Measurements from ENCODE around the gene TCF4. TPM values are rescaled to one million over a fixed set of nuclear protein-coding genes. Genes with fewer than 3 reads are reported as not detected.
A peak's percentile ranks its signal among the peaks of the same experiment; 100 is the strongest.

TCF4 gene
- 93.7 and 103 TPM in 2 replicates for total RNA-seq (2022)
- Bru-seq, nascent RNA, result percentile 87 among the genes with signal in this experiment
- BruChase-seq, experiment 1, labeled RNA remaining after a 2-hour chase, result percentile 76 among the genes with signal in this experiment
- BruChase-seq, experiment 2, labeled RNA remaining after a 6-hour chase, result percentile 66 among the genes with signal in this experiment
- long read RNA-seq, full-length matches to known transcripts, result 18 of 47 reads
- long read RNA-seq, partial matches to known transcripts, result 6 of 47 reads
- long read RNA-seq, other reads (novel, unspliced or antisense), result 23 of 47 reads

DNA sequence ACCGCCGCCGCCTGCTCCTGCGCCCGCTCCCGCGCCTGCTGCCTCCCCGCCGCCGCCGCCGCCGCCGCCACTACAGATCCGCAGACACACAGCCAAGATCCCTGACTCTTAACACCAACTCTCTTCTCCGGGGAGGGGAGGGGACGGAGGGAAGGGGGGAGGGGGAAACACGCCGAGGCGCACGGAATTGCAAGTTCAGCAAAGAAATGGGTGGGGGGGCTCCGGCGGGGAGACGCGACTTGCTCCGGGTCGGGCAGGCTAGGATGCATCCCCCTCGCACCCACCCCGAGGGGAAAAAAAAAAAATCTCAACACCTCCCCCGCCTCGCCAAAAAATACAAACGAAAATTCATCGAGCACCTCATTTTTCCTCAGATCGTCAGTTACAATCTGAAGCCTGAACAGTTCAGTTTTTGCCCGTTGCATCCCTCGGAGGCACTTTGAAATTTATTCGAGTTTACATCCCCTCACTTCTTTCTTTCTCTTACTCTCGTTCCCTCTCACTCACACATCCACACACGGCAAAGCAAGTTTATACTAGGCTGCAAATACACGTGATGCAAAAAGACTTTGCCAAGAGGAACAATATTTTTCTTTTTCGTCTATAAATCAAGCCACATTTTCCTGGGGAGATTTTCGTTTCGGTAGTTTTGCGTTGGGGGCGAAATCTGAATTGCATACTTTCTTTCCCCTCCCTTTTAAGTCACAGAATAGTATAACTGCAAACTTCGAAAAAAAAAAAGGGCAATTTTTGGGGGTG, at the start of gene TCF4:
TCF4 (minus strand) TSS at position 82 of the 759 bp plus-strand sequence. CDS start 1,076 bp downstream, outside the sequence.
- Histone ChIP-seq H3K4me1 (peaks cover under 1% of the 10 kb centered on the region; the same call in 1 of the 2 replicates), H3K36me3 (ENCODE audit: control insufficient read depth, insufficient read depth, low read length) (no peaks in the 10 kb centered on the region), H3K4me3 (ENCODE audit: low read depth, low read length) (peak within 1 kb of the TSS; percentile 63), H3K9me3 (no peaks in the 10 kb centered on the region), H3K27me3 (replicated peaks; ENCODE audit: control insufficient read depth, insufficient read depth, low read length) (no peaks in the 10 kb centered on the region)
- peak; percentile 38 to 48 for DNase-seq
- peak within 1 kb of the TSS; percentile 71 for H3K27ac Mint-ChIP-seq (ENCODE audit: unreplicated experiment)
- BruUV-seq (replicated peaks), result no TSS peak
- POLR2A ChIA-PET, result no interaction called here
- H3K9me3 Mint-ChIP-seq (ENCODE audit: unreplicated experiment), result no peaks in the 10 kb centered on the region
- intact Hi-C loops (cut with micrococcal nuclease; ENCODE audit: unreplicated experiment), result loop anchor here (10.0 kb wide), 1 partner anchor 173 kb away; no protein-coding TSS in a partner anchor
- H3K4me1 Mint-ChIP-seq (ENCODE audit: low read depth, unreplicated experiment), result peaks cover 14% of the 10 kb centered on the region
- H3K4me3 Mint-ChIP-seq (ENCODE audit: unreplicated experiment), result peak within 1 kb of the TSS; percentile 78
- CTCF ChIA-PET, result interaction anchor here (0.7 kb wide), 1 partner anchor 182 kb away, joined by 3 read pairs; no protein-coding TSS in a partner anchor
- peaks cover 9% of the 10 kb centered on the region for H3K36me3 Mint-ChIP-seq (ENCODE audit: insufficient read depth, unreplicated experiment)
- no peaks in the 10 kb centered on the region for H3K27me3 Mint-ChIP-seq (ENCODE audit: insufficient read depth, unreplicated experiment)
- no peak for TF ChIP-seq CTCF (IDR thresholded peaks at IDR 0.05; ENCODE audit: insufficient read depth in 1 of 2, low read depth in 1 of 2, low read length in 1 of 2, severe bottlenecking in 1 of 2, unreplicated experiment in 1 of 2)

- H3K4me1 ChIP-seq, result peaks cover 5% of the 10 kb centered on the region; the same call in 1 of the 2 replicates
- Mint-ChIP-seq H3K27ac (ENCODE audit: unreplicated experiment) (peak overlapping the region; percentile 74), H3K36me3 (ENCODE audit: insufficient read depth, unreplicated experiment) (no peaks in the 10 kb centered on the region), H3K27me3 (ENCODE audit: insufficient read depth, unreplicated experiment) (no peaks in the 10 kb centered on the region), H3K4me3 (ENCODE audit: unreplicated experiment) (peak overlapping the region; percentile 29), H3K9me3 (ENCODE audit: unreplicated experiment) (peaks cover 19% of the 10 kb centered on the region), H3K4me1 (ENCODE audit: low read depth, unreplicated experiment) (peaks cover 17% of the 10 kb centered on the region)
- intact Hi-C loops (cut with micrococcal nuclease; ENCODE audit: unreplicated experiment), result loop anchor here (10.0 kb wide), 1 partner anchor 108 kb away; no protein-coding TSS in a partner anchor
- BruUV-seq (replicated peaks), result no TSS peak
- DNase-seq, result peak; percentile 52 to 58
- no peaks in the 10 kb centered on the region for H3K9me3 ChIP-seq
- H3K36me3 ChIP-seq (ENCODE audit: control insufficient read depth, insufficient read depth, low read length), result no peaks in the 10 kb centered on the region
- CTCF ChIA-PET, result no interaction called here
- no peak overlapping the region for H3K4me3 ChIP-seq (ENCODE audit: low read depth, low read length)
- no peaks in the 10 kb centered on the region for H3K27me3 ChIP-seq (replicated peaks; ENCODE audit: control insufficient read depth, insufficient read depth, low read length)
- POLR2A ChIA-PET, result no interaction called here
- no peak for TF ChIP-seq CTCF (IDR thresholded peaks at IDR 0.05; ENCODE audit: insufficient read depth in 1 of 2, low read depth in 1 of 2, low read length in 1 of 2, severe bottlenecking in 1 of 2, unreplicated experiment in 1 of 2)
Measured at GRCh38 chr18:55637204-55637603, 49.2 kb upstream of the TCF4 start.

- Histone ChIP-seq H3K27me3 (replicated peaks; ENCODE audit: control insufficient read depth, insufficient read depth, low read length) (no peaks in the 10 kb centered on the region), H3K4me3 (ENCODE audit: low read depth, low read length) (no peak overlapping the region), H3K9me3 (no peaks in the 10 kb centered on the region), H3K4me1 (peaks cover 5% of the 10 kb centered on the region; the same call in 1 of the 2 replicates), H3K36me3 (ENCODE audit: control insufficient read depth, insufficient read depth, low read length) (no peaks in the 10 kb centered on the region)
- no peak overlapping the region for H3K4me3 Mint-ChIP-seq (ENCODE audit: unreplicated experiment)
- BruUV-seq (replicated peaks), result no TSS peak
- no peaks in the 10 kb centered on the region for H3K27me3 Mint-ChIP-seq (ENCODE audit: insufficient read depth, unreplicated experiment)
- no peak for TF ChIP-seq CTCF (IDR thresholded peaks at IDR 0.05; ENCODE audit: insufficient read depth in 1 of 2, low read depth in 1 of 2, low read length in 1 of 2, severe bottlenecking in 1 of 2, unreplicated experiment in 1 of 2)
- ChIA-PET CTCF (no interaction called here), POLR2A (no interaction called here)
- peaks cover 17% of the 10 kb centered on the region for H3K4me1 Mint-ChIP-seq (ENCODE audit: low read depth, unreplicated experiment)
- peaks cover 2% of the 10 kb centered on the region for H3K9me3 Mint-ChIP-seq (ENCODE audit: unreplicated experiment)
- intact Hi-C loops (cut with micrococcal nuclease; ENCODE audit: unreplicated experiment), result loop anchor here (10.0 kb wide), 1 partner anchor 109 kb away; no protein-coding TSS in a partner anchor
- H3K36me3 Mint-ChIP-seq (ENCODE audit: insufficient read depth, unreplicated experiment), result no peaks in the 10 kb centered on the region
- DNase-seq, result no peak
- peak overlapping the region; percentile 59 for H3K27ac Mint-ChIP-seq (ENCODE audit: unreplicated experiment)
Measured at GRCh38 chr18:55635439-55635838, 47.4 kb upstream of the TCF4 start.

Measured in Caco-2 (cell line).